Colonic mucosa (tissue), 4 donors: ENCODE results near the gene RPH3AL. TPM values are rescaled to one million over a fixed set of nuclear protein-coding genes. Genes with fewer than 3 reads are reported as not detected.

Experiments
- DNase-seq: peaks from one replicate; pipeline ENCODE4 v3.0.0-alpha.2; 2020
- H3K27ac ChIP-seq: fragments of 200-600 bp; one replicate; pipeline ENCODE4 v1.8.0; 2021
- H3K27me3 ChIP-seq: fragments of 200-600 bp; one replicate; pipeline ENCODE4 v1.8.0; 2021
- H3K36me3 ChIP-seq: fragments of 200-600 bp; one replicate; pipeline ENCODE4 v1.8.0; 2021
- H3K4me1 ChIP-seq: fragments of 200-600 bp; one replicate; pipeline ENCODE4 v1.8.0; 2021; ENCODE audit warnings: mild to moderate bottlenecking
- H3K4me3 ChIP-seq: fragments of 200-600 bp; one replicate; pipeline ENCODE4 v1.8.0; 2021
- H3K9ac ChIP-seq, 2 donors: one replicate each; pipeline ENCODE4 v1.7.0; 2013; ENCODE audit warnings: control low read depth in 2 of 2, low read depth in 2 of 2, low read length in 2 of 2
- H3K9me3 ChIP-seq: fragments of 200-600 bp; one replicate; pipeline ENCODE4 v1.8.0; 2021
- CTCF ChIP-seq: fragments of 200-600 bp; IDR thresholded peaks from one replicate; pipeline ENCODE4 v1.8.0; 2022; ENCODE audit warnings: antibody characterized with exemption, mild to moderate bottlenecking
- intact Hi-C: fragments of 100-400 bp; cut with DNase I; formaldehyde crosslinking; loops from one replicate; pipeline ENCODE4 v1.14.1; 2022
- total RNA-seq, 2 donors: library from RNA; stranded (reverse); fragmentation: NEBNext Ultra II Directional in 1 of 2; extraction: Animal tissue kit (Norgen Biotek cat#: 25700) in 1 of 2; gene quantifications; one replicate each; pipeline ENCODE4 v1.2.1, GENCODE V29; 2021
- donor health status: healthy.
- donor health status: DM: no; HTN: no; CAD: no.
- donor health status: DM: no; HTN: no; CAD: no.

RPH3AL gene
- total RNA-seq, 2 donors from 2014 or later: 14.9 to 34.2 TPM

- no peak overlapping the region for H3K4me3 ChIP-seq
These were observed 159.2 kb downstream of the RPH3AL start for GRCh38 chr17:193426-193810.

GRCh38 chr17:192666-193425 is 159.8 kb downstream of the RPH3AL start:
- no peaks in the 10 kb centered on the region for H3K36me3 ChIP-seq
- no peaks in the 10 kb centered on the region for H3K9me3 ChIP-seq
- H3K4me3 ChIP-seq: no peak overlapping the region
- DNase-seq: no peak
- intact Hi-C loops: no loop called here
- H3K27ac ChIP-seq: no peak overlapping the region
- no peaks in the 10 kb centered on the region for H3K27me3 ChIP-seq
- H3K9ac ChIP-seq: no peak overlapping the region
- H3K4me1 ChIP-seq: no peaks in the 10 kb centered on the region
- TF ChIP-seq CTCF: no peak

More at GRCh38 chr17:193426-193810, 159.2 kb downstream of the RPH3AL start:
- Histone ChIP-seq H3K4me1 (no peaks in the 10 kb centered on the region), H3K9me3 (no peaks in the 10 kb centered on the region), H3K9ac (no peak overlapping the region), H3K27ac (no peak overlapping the region), H3K36me3 (no peaks in the 10 kb centered on the region), H3K27me3 (no peaks in the 10 kb centered on the region)
- DNase-seq: no peak
- TF ChIP-seq CTCF: no peak
- intact Hi-C loops: no loop called here

- Histone ChIP-seq H3K9ac (no peak overlapping the region), H3K27ac (no peak overlapping the region), H3K27me3 (no peaks in the 10 kb centered on the region), H3K9me3 (no peaks in the 10 kb centered on the region), H3K4me1 (no peaks in the 10 kb centered on the region), H3K36me3 (no peaks in the 10 kb centered on the region), H3K4me3 (no peak overlapping the region)
- no peak for DNase-seq
- TF ChIP-seq CTCF: no peak
- intact Hi-C loops: no loop called here
These were observed 163.2 kb downstream of the RPH3AL start for GRCh38 chr17:189444-189843.

GRCh38 chr17:187130-187529 is 165.5 kb downstream of the RPH3AL start:
- H3K9me3 ChIP-seq: no peaks in the 10 kb centered on the region
- TF ChIP-seq CTCF: no peak
- no peaks in the 10 kb centered on the region for H3K27me3 ChIP-seq
- H3K4me3 ChIP-seq: no peak overlapping the region
- H3K4me1 ChIP-seq: no peaks in the 10 kb centered on the region
- no peak overlapping the region for H3K9ac ChIP-seq
- no peaks in the 10 kb centered on the region for H3K36me3 ChIP-seq
- DNase-seq: no peak
- intact Hi-C loops: no loop called here
- no peak overlapping the region for H3K27ac ChIP-seq

GRCh38 chr17:185445-186138 is 167.0 kb downstream of the RPH3AL start:
- Histone ChIP-seq H3K27ac (no peak overlapping the region), H3K4me3 (no peak overlapping the region), H3K9ac (no peak overlapping the region), H3K9me3 (no peaks in the 10 kb centered on the region), H3K36me3 (no peaks in the 10 kb centered on the region), H3K27me3 (peaks cover 11% of the 10 kb centered on the region), H3K4me1 (no peaks in the 10 kb centered on the region)
- TF ChIP-seq CTCF: no peak
- DNase-seq: no peak
- intact Hi-C loops: no loop called here
